Retinal pigment epithelial cell (primary cell): ENCODE data around the gene SHC3.
A peak's percentile ranks its signal among the peaks of the same experiment; 100 is the strongest.

ENCODE experiments used
- DNase-seq: peaks from one replicate; pipeline ENCODE4 v3.0.0-alpha.2; 2010; ENCODE audit warnings: low read depth
- H3K4me3 ChIP-seq: 2 replicates; pipeline ENCODE4 v1.5.1; 2011; ENCODE audit warnings: mild to moderate bottlenecking, low read length, control low read depth, moderate library complexity
- CTCF ChIP-seq: conservative IDR thresholded peaks from 2 replicates; pipeline ENCODE4 v1.5.1; 2011; ENCODE audit warnings: low read depth, low read length, control low read depth, inconsistent platforms

SHC3 gene

GRCh38 chr9:89013660-89014059 lies 165.0 kb downstream of the SHC3 start:
- H3K4me3 ChIP-seq, result no peak overlapping the region
- no peak for TF ChIP-seq CTCF
- DNase-seq, result no peak

GRCh38 chr9:89012294-89013042 lies 166.2 kb downstream of the SHC3 start:
- H3K4me3 ChIP-seq, result no peak overlapping the region
- DNase-seq, result no peak
- no peak for TF ChIP-seq CTCF

- no peak for DNase-seq
- TF ChIP-seq CTCF, result no peak
- H3K4me3 ChIP-seq, result no peak overlapping the region
Measured at GRCh38 chr9:89011683-89012082, 166.9 kb downstream of the SHC3 start.

- DNase-seq, result peak; percentile 29
- H3K4me3 ChIP-seq, result no peak overlapping the region
- TF ChIP-seq CTCF, result no peak
Measured at GRCh38 chr9:89010526-89011111, 168.0 kb downstream of the SHC3 start.

- no peak for TF ChIP-seq CTCF
- H3K4me3 ChIP-seq, result no peak overlapping the region
- DNase-seq, result peak; percentile 67
Measured at GRCh38 chr9:89010056-89010455, 168.6 kb downstream of the SHC3 start.

GRCh38 chr9:89009546-89009840 lies 169.1 kb downstream of the SHC3 start:
- no peak for TF ChIP-seq CTCF
- DNase-seq, result no peak
- no peak overlapping the region for H3K4me3 ChIP-seq
